NCI-H2227 (cell line): Measurements from ENCODE around the gene GALNS.

Source experiments
- DNase-seq: peaks from one replicate; lab custom pipeline; 2025; ENCODE audit not compliant: unreplicated experiment; lab: John Stamatoyannopoulos, UW

The GALNS gene

GRCh38 chr16:88877564-88878289 is 21.0 kb upstream of the GALNS start:
- DNase-seq: no peak

GRCh38 chr16:88876942-88877526 is 20.3 kb upstream of the GALNS start:
- no peak for DNase-seq

DNA sequence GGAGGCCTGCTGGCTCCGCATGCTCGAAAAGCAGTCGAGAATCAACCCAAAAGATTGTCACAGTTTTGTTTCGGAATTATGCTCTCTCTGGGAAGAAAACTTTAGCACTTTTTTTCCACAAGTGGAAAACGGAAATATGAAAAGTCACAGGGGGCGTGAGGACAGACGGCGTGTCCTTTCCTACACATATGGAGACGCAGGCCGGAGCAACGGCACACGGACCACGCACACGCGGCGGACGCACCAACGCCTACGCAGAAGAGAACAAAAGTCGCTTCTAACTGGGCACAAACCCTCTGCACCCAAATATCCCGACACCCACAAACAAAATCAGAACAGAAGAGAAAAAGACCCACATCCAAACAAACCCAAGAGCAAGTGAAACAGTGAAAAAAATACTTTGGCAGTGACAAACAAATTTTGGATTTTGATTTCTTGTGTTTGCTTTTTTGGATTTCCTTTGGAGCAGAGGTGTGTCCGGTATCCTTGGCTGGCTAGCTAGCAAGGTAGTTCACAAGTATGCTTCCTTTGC is 19.0 kb upstream of the GALNS start:
- no peak for DNase-seq

- DNase-seq: no peak
Observed at GRCh38 chr16:88874938-88875599, 18.3 kb upstream of the GALNS start.

GRCh38 chr16:88872650-88873331 is 16.0 kb upstream of the GALNS start:
- DNase-seq: no peak

DNA sequence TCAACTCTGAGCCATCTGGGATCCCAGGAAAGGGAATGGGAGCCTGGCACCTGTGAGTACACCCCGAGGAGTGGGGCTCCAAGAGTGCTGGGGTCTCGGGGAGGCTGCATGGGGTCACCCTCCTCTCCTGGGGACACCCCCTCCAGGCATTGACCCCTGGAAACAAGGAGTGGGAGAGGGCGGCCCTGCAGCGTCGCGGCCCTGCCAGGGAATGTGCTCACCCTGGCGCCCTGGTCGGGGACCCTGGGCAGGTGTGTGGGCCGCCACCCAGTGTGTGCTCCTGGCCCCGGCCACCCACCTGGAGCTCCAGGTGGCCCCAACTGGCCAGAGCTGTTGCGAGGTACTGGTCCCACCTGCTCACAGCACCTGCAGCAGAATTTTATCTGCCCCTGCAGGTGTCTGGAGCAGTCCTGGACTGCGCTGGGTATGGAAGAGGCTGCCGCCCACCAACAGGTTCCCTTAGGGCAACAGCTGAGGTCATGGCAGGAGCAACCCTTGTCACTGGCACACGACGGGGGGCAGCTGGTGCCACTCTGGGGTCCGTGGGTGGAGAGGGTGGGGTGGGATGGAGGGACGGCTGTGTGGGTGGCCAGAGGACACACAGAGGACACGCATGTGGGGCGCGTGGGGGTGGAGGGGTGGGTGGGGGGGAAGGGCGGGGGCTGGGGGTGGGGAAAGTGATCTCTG is 15.1 kb upstream of the GALNS start:
- DNase-seq: no peak

- no peak for DNase-seq
Observed at GRCh38 chr16:88871349-88871702, 14.6 kb upstream of the GALNS start.

DNA sequence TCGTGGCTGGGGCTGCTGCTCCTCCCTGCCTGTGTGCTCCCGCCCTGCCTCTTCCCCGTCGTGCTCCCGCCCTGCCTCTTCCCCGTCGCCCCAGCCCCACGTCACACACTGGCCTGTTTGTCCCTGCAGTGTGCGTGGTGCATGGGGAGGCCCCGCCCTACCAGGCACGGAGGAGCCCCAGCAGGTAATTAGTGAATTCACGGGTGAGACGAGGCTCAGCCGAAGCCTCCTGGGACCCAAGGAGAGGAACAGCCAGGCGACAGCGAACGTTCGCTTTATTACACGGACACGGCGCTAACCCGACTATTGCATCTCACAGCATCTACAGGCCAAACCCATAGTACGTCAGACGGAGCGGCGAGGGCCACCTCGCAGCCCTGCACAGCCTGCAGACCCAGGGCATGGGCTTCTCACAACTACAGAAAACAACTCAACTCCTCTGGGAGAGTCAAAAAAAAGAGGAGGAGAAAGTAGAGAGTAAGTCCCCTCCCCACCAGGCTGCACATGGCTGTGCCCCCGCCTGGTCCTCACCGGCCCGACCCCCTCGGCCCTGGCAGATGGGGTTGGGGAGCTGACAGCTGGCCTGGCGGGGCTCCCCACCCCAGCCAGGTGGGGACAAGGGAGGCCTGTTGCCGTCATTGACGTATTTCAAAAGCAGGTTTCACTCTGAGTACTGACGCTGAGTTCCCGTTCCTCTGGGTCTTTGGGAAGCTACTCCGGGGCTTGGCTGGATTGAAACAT is 14.0 kb upstream of the GALNS start:
- peak; percentile 32 for DNase-seq

DNA sequence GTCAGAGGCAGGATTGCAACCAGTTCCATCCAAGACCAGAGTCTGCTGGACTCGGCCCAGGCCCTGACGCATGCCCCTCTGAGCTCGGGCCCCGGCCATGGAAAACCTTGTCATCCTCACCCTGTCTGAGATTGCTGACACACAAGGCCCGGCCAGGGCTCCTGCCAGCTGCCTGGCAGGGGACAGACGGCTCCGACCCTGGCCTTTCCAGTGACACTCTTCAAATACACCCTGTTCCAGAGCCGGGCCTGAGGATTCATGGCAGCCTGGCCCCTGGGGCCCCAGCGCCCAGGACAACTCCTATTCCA is 12.9 kb upstream of the GALNS start:
- DNase-seq: no peak

DNA sequence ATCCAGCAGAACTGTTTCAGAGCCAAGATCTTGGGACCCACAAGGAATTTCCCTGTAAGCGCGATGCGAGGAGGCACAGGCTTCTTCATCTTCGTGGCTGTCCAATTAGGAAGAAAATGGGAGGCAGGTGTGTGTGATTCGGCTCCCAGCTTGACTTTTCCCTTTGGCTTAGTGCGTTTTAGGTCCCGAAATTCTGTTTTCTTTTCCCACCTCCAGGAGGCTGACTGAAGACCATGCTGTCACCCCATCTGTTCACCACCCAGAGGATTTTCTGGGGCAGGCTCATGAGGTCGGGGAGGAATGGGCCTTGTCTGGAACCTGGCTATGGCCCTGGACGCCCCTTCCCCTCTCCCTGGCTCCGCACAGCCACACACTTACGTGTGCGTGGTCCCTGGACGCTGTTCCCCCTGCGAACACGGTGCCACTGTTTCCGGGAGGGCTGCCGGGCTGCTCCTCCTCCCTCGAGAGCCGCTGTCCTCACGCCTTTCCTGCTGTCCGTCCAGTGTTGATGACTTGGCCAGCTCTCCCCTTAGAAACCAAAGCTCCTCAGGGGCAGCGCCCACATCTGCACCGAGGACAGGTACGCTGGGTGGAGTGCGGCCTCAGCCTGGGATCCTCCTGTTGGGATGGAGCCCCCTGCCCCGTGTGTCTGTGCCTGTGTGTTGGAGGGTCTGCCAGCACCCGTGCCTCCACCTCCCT is 12.4 kb upstream of the GALNS start:
- DNase-seq: no peak

DNA sequence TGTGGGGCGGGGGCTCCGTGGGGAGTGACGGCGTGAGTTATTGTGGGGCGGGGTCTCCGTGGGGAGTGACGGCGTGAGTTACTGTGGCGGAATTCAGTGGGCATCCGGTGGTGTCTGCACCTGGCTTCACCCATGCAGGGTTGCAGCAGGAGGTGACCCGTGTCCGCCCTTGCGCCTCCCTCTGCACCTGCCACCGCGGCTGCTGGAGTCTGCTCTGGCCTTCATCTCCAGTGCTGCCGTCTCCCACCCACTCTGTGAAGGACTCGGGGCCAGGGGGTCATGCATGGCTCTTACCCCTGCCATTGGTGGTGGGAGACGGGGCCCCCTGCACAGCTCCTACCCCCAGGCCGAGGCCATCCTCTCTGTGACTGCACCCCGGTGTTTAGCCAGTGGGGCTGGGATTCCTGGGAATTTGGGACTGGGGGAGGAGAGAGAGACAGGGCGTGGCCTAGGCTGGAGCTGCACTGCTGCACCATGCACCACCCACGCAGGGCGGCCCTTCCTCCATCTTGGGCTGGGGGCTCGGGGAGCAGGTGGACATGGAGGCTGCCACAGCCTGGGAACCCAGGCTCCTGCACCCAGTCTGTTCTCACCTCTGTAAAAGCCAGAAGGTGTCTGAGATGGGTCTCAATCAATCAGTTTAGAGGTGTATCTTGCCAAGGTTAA is 11.0 kb upstream of the GALNS start:
- DNase-seq: no peak

DNA sequence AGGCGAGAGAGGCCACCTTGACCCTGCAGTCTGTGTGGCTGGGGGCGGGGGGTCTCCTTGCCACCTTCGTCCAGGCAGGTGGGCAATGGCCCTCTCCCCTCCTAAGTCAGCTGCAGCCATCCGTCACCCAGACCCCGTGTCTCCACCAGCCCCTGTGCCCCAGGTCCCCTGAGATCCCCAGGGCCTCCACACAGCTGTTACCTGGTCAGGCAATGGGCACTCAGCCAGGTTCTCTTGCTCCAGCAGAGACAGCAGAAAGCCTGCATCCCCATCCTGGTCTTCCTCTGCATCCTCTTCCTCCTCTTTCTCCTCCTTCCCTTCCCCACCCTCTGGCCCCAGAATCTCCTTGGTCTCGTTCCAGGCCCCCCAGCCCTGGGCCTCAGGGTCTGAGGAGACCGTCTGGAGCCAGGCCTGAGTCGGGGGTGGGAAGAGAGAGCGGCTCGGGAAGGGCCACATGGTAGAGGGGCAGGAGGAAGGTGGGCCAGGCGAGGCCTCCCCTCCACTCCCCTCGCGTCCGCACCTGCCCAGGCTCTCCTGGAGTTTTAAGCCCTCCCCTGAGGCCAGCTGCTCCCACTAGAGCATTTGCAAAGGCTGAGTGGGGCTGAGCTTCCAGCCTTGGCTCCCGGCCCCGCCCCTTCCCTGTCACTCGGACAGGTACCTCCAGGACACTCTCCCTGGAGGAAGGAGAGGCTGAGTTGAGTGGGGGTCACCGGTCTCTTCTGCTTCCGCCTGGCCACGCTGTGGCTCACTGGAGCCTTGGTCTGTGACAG is 9.6 kb upstream of the GALNS start, which contains the start of gene PABPN1L:
PABPN1L (minus strand) TSS at position 510 of the 770 bp plus-strand sequence; CDS start at position 456, 54 bp downstream.
- no peak for DNase-seq

- DNase-seq: no peak
Observed at GRCh38 chr16:88865742-88866141, 9.0 kb upstream of the GALNS start.

DNA sequence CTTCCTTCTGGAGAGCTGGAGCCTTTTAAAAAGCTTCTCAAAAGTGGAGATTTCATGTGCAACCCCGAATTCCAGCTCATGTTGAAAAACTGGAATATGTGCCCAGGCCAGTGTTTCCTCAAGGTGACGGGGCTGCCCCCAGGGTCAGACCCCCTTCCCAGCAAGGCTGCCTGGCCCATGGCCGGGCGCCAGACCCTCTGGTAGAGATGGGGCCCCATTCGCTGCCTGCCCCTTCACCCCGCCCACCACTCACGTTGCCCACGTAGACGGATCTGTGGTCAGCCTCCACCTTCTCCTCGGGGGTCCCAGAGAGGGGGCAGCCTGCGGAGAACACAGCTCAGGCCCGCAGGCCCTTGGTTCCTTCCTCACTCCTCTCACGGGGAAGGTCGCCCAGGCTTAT is 8.6 kb upstream of the GALNS start:
- no peak for DNase-seq

DNA sequence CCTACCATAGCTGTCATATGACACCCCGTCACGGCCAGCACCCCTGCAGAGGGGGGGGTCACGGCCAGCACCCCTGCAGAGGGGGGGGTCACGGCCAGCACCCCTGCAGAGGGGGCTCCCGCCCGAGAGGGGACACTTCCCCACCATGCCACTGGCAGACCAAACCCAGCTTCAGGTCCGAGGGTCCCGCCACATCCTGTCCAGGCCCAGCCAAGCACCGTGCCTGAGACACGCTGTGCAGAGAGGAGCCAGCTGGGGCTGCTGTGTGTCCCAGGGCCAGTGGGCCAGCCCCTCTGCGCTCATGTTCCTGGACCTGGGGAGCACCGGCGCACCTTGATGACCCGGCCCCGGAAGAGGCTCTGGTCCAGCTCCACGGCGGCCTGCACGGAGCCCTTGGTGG is 7.8 kb upstream of the GALNS start:
- no peak for DNase-seq

DNA sequence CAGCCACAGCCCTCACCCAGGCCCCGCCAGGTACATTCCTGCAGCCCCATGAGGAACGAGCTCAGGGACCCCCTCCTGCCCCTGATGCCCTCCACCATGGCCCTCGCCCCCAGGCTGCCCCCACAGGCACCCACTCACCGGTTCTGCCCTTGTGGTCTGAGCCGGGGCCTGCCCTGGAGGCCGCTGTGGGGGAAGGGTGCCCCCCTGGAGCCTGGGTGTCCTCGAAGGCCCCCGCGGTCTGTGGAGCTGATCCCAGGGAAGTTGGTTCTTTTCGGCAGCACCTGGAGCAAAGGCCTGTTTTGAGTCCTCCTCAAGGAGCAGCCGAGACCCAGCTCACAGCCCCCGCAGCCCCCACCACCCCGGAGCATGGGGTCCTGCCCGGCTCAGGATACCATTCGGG is 7.4 kb upstream of the GALNS start:
- DNase-seq: no peak

DNA sequence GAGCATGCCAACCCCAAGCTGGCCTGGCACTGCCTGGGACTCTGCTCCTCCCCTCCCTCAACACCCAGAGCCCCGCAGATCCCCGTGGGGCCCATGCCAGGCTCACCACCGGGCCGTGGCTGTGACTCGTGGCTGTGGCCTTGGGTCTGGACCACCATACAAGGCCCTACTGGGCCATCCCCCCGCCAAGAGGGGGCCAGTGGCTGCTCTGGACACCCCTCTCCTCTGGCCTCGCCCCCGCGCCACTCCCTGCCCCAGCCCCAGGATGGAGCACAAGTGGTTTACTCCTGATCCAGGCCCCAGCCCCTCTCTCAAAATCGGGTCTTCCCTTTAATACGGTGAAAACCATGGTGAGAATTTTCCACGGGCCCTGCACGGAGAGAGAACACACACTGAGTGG is 6.7 kb upstream of the GALNS start:
- DNase-seq: no peak

- DNase-seq: no peak
Observed at GRCh38 chr16:88862968-88863367, 6.2 kb upstream of the GALNS start.

- DNase-seq: no peak
Observed at GRCh38 chr16:88861359-88861758, 4.6 kb upstream of the GALNS start.
